Amniotic stem cell (primary cell): Measurements from ENCODE around the gene KIF24.
"Not testable (repeated sequence)": the region's sequence is repeated elsewhere in the genome, so short reads cannot be mapped to it uniquely, and the experiment has no call there.

Experiments
- DNase-seq: peaks from one replicate; lab custom pipeline; 2025; lab: John Stamatoyannopoulos, UW

Gene KIF24

DNA sequence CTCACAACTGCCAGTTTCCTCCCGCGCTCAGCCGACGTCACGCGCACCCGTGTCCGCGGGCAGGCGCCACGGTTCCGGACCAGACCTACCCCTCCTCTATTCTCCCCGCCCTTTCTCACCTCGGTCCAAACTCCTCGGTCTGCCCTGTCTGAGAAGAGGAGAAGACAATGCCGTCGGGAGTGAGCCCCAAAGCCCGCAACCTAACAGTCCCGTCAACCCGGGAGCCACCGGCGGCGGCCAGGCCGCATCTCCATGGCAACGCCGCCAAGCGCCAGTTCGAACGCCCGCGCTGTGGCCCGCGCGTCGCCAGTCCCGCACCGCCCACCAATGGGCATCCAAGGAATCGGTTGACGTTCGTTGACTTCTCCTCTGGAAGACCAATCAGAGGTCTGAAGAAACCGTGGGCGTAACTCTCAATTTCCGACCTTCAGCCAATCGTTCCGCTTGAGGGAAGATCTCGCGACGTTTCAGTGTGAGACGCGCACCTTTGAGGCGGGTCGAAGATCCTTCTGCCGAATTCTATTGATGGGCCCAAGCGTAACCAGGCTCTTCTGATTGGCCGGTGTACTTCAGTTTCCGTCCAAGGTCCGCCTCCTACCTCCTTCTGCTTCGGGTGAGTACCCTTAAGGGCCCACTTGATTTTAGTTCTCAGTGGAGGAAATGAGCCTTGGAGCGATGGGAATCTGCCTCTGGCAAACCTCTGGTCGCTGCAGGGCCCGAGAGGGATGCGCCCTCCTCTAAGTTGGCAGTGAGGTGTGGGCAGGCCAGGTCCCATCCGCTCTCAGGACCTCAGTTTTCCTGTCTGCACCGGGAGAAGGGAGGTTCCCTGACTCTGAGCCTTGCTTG lies at the start of gene KIF24, which contains the start of gene NUDT2:
TSS of gene KIF24 (minus strand) at position 282 of the 846 bp plus-strand sequence. CDS start 17,922 bp downstream, outside the sequence.
TSS of gene NUDT2 (plus strand) at position 583 of the 846 bp plus-strand sequence. CDS start 9,471 bp downstream, outside the sequence.
- peak; percentile 99 for DNase-seq

GRCh38 chr9:34378376-34379060 lies 49.5 kb upstream of the KIF24 start:
- DNase-seq: no peak

DNA sequence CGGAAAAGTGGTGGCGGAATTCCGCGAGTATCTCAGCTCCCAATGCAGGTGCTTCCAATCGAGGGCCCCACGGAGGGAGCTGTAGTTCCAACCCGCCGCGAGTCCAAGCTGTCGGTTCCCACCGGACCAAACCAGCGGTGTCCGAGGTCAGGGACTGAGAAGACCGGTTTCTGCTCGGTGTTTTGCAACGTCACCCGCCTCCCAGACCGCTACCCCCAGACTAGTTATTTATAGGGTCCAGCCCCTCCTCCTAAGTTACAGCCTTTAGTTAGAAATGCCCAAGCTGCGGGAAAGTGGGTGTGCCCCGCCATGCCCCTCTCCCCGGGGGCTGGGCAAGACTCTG lies 48.3 kb upstream of the KIF24 start:
- DNase-seq: no peak

GRCh38 chr9:34376596-34377403 lies 47.7 kb upstream of the KIF24 start, which contains the start of gene MYORG:
TSS of gene MYORG (minus strand) at chr9:34376898. CDS start at chr9:34372943, 3,955 bp downstream.
- peak; percentile 57 for DNase-seq

DNA sequence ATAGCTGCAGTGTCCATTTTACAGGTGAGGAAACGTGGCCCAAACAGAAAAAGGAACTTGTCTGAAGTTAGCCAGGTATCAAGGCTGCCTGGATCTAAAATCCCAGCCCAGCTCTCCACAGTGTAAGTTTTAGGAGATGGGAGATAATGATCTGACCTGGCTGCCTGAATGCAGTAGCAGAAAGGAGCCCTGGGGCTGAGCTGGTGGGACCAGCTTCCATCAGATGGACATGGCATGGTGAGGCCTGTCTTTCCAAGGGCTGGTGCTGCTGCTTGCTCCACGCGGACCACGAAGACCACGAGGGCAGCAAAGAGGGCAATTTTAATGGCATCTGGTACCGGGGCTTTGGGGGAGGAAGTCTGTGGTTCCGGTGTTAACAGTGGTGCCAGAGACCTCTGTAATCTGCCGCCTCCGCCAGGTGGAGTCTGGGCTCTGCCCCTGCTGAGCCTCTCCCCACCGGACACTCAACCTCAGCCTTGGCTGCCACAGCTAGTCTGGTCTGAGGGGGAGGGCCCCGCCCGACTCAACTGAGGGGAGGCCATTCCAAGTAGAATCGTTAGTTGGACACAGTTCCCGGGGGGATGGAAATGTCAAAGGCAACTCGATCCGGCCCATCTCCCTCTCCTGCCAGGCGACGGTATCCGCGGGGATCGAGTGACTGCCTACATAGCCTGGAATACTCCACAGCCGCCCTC lies 47.0 kb upstream of the KIF24 start:
- DNase-seq: no peak

DNA sequence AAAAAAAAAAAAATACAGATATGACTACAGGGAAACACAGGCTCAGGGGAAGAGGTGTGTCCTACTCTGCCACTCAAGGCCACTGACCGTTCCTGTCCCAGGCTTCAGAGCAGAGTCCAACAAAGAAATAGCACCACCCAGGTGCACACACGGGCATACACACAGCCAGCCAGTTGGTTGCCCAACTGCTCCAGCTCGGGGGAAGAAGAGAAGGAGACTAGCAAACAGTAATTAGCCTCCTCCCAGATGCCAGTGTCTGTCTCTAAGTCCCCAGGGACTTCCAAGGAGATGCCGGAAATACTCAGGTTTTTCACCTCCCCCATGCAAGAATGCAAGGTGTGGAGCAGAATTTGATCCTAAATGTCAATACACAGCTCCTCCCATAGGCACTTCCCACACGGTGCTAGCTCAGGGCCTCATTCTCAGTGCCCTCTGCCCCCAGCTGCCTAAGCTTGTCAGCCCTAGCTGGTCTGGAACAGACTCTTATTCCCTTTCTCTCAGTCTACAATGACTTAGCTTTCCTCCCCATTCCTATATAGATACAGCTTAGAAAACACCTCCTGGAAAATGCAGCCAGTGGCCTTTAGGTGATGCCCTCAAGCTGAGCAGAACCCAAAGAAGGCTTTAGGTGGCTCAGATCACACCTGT lies 46.0 kb upstream of the KIF24 start:
- DNase-seq: no peak

GRCh38 chr9:34374339-34374738 lies 45.3 kb upstream of the KIF24 start:
- no peak for DNase-seq

GRCh38 chr9:34373749-34374148 lies 44.7 kb upstream of the KIF24 start:
- DNase-seq: no peak

DNA sequence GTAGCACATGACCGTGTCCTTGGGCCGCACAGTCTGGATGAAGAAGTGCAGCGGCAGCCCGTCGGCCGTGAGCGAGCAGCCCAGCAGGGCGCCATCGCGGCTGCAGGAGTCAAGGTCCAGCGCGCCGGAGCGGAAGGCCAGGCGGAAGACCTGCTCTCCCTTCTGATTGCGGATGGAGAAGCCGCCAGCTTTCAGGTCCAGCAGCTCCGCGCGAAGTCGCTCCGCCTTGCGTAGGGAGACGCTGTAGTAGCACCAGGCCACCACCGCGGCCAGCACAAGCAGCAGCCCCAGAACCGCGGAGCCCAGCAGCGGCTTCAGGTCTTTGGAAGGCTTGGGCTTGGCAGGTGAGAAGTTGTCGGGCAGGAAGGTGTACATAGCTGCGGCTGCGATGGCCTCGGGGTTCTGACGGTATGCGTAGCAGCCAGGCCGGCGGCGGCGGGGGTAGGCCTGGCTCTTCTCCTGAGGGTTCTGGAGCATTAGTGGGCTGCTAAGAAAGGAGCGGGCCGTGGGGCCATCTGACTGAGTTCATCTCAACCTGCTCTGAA lies 43.5 kb upstream of the KIF24 start:
- no peak for DNase-seq

DNA sequence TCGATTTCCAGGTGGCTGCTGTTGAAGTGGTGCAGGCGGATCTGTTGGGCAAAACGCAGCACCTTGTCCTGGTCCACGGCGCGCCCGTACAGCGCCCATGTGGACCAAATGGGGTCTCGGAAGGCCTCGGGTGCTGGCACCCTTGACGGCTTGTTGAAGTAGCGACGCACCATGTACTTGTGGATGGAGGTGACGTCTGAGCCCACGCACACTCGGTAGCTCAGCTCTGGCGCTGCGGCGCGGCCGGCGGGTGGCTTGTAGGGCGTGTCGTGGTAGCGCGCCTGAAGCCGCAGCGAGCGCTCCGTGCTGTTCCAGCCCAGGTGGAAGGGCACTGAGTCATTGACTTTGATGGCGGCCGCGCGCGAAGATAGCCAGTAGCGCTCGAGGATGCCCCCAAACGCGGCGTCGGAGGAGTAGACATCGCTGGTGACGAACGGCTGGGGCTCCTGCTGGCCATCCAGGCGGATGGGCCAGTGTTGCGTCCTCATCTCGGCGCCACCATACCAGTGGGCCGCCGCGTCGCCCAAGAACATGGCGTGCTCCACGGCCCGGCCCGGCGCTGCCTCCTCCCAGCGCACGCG lies 42.9 kb upstream of the KIF24 start:
- DNase-seq: no peak

- no peak for DNase-seq
Observed at GRCh38 chr9:34370970-34371880, 42.2 kb upstream of the KIF24 start.

DNA sequence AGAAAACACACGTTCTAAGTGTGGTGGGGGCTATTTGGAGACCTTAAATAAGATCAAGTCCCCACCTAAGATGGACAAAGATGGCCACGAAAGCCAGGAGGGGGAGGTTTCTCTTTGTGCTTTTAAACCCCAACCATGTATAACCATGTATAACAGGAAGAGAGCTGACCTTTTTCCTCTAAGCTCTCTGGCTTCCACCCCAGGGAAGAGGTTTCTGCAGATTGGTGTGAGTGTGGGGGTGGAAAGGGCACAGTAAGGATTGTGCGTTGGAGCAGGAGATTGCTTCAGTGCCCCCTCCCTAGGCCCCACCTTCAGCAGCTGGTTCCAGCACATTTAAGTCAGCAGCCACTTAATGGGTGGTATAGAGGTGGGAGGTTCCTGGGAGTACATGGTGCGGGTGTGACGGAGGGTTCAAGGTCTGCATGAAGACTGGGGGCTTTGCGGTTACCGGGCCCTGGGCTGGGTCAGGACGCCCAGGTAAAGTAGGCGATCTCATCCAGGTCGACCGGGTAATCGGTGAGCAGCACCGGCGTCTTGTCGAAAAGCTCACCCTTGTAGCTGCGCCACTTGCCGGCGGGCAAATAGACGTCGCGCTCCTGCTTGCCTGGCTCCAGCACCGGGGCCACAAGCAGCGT lies 41.4 kb upstream of the KIF24 start:
- no peak for DNase-seq

- no peak for DNase-seq
Observed at GRCh38 chr9:34369636-34370035, 40.6 kb upstream of the KIF24 start.

GRCh38 chr9:34368796-34369195 lies 39.7 kb upstream of the KIF24 start:
- not testable (repeated sequence) for DNase-seq

DNA sequence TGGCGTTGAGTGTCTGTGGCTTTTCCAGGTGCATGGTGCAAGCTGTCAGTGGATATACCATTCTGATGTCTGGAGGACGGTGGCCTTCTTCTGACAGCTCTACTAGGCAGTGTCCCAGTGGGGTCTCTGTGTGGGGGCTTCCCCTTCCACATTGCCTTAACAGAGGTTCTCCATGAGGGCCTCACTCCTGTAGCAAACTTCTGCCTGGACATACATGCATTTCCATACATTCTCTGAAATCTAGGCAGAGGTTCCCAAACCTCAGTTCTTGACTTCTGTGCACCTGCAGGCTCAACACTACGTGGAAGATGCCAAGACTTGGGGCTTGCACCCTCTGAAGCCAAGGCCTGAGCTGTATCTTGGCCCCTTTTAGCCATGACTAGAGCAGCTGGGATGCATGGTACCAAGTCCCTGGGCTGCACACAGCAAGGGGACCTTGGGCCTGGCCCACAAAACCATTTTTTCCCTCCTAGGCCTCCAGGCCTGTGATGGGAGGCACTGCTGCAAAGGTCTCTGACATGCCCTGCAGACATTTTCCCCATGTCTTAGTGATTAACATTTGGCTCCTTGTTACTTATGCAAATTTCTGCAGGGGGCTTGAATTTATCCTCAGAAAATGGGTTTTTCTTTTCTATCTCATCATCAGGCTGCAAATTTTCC lies 38.8 kb upstream of the KIF24 start:
- not testable (repeated sequence) for DNase-seq

GRCh38 chr9:34366365-34366764 lies 37.3 kb upstream of the KIF24 start:
- DNase-seq: no peak

DNA sequence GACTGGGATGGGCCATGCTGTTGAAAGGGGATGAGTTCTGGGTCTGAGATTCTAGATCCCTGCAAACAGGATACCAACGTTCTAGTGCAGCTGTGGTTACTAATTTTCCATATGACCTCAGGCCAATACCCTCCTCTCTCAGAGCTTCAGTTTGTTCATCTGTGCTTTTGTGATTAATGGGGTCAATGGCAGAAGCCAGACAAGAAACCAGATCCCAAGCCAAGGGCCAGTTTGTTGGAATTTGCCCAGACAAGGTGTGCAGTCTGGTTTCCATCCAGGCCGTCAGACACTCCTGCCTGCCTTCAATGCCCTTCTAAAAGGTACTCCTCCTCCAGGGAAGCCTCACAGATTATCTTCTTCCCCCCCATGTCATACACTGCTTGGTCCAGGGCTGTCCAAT lies 36.2 kb upstream of the KIF24 start:
- no peak for DNase-seq

DNA sequence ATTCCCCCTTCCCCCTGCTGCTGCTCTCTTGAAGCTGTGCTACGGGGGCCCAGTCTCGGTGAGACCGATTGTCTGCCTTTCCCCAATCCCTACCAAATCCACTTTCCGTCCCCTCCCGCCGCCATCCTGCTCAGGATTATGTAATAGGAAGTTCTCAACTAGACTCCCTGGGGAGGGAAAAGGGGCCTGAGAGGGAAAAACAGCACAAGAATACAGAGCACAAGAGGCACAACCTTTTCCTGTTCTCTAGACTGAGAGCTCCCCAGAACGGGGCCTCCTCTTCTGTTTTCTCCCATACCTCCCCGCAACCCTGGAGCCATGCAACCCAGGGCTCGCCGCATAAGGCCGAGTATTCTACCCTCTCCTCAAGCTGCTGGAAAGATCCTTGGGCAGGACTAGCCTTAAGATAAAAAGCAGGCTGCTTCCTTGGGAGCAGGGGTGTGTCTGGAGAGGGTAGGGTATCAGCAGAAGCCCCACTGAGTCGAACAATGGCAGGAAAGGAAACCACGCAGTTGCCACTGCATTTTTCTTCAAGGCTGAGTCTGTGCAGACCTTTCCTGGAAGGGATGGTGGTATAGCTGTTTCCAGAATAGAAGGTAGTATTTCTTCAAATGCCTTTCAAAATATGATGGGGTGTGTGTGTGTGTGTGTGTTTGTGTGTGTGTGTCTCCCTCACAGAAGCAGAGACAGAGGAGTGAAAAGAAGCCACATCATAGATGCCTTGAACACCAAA lies 34.7 kb upstream of the KIF24 start:
- no peak for DNase-seq
